ENCODE data around the gene RPS6KA5. TPM values are rescaled to one million over a fixed set of nuclear protein-coding genes. Genes with fewer than 3 reads are reported as not detected.
"Not testable (repeated sequence)": the region's sequence is repeated elsewhere in the genome, so short reads cannot be mapped to it uniquely, and the experiment has no call there.

Gene RPS6KA5
- total RNA-seq, 5 donors from 2014 or later (not counting 1 experiment from before 2014, with no cell fraction given): 28.8 to 39.8 (median 35.3) TPM

DNA sequence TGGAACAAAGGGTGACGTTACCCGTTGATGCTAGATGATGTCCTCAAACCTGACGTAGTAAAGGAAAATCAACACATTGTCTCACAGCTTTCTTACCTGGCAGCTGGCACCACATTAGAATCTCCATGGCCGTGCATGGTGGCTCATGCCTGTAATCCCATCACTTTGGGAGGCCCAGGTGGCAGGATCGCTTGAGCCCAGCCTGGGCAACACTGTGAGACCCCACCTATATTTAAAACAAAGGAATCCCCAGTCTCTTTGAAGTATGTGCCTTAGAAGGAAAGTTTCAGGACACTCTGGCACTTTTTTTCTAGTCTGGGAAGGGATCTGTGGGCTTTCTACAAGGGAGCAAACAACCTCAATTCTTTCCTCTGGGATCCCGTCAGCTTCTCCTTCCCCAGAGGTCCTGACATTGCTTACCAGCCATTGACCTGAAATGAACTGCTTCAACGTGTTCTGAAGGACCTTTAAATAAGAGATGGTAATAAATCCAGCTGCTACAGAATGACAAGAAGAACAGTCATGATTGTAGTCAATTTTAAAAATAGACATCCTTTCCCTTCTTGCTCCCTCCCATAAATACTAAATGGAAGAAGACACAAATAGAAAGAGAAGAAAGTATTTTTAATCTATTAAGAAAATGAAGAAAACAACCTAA, 210.5 kb downstream of the RPS6KA5 start:
- H3K36me3 Mint-ChIP-seq: peaks cover 20% of the 10 kb centered on the region
- Histone ChIP-seq H3K36me3 (ENCODE audit: control insufficient read depth in 2 of 2, extremely low read depth in 1 of 2, insufficient read depth in 1 of 2, low read length in 1 of 2) (no peaks in the 10 kb centered on the region), H3K27ac (ENCODE audit: low read length) (no peak overlapping the region), H3K27me3 (replicated peaks in 1 of 2; ENCODE audit: control insufficient read depth in 2 of 2, extremely low read depth in 1 of 2, insufficient read depth in 2 of 2, low read length in 1 of 2) (peaks cover 0 to 2% of the 10 kb centered on the region in 2 experiments), H3K4me3 (ENCODE audit: control insufficient read depth in 1 of 2, extremely low read depth in 1 of 2, low read length in 1 of 2) (no peak overlapping the region), H3K4me1 (ENCODE audit: control insufficient read depth in 1 of 2, extremely low read depth in 1 of 2, insufficient read depth in 2 of 2, low read length in 2 of 2) (no peaks in the 10 kb centered on the region), H3K9me3 (no peaks in the 10 kb centered on the region)
- H3K9me3 Mint-ChIP-seq: no peaks in the 10 kb centered on the region
- no peak overlapping the region for H3K27ac Mint-ChIP-seq
- DNase-seq: no peak
- no peak for ATAC-seq (replicated peaks in 1 of 4)
- ChIA-PET POLR2A (no interaction called here), CTCF (no interaction called here)
- H3K4me1 Mint-ChIP-seq: no peaks in the 10 kb centered on the region
- WGBS (ENCODE audit: insufficient coverage): 100% methylated on average over 3 of the region's 7 CpGs
- no peaks in the 10 kb centered on the region for H3K27me3 Mint-ChIP-seq
- H3K4me3 Mint-ChIP-seq: no peak overlapping the region

GRCh38 chr14:90848944-90849731, 211.3 kb downstream of the RPS6KA5 start:
- DNase-seq (no peak), ATAC-seq (replicated peaks in 1 of 4) (no peak)
- Histone ChIP-seq H3K27me3 (replicated peaks in 1 of 2; ENCODE audit: control insufficient read depth in 2 of 2, extremely low read depth in 1 of 2, insufficient read depth in 2 of 2, low read length in 1 of 2) (peaks cover 0 to 2% of the 10 kb centered on the region in 2 experiments), H3K4me3 (ENCODE audit: control insufficient read depth in 1 of 2, extremely low read depth in 1 of 2, low read length in 1 of 2) (no peak overlapping the region), H3K9me3 (no peaks in the 10 kb centered on the region), H3K36me3 (ENCODE audit: control insufficient read depth in 2 of 2, extremely low read depth in 1 of 2, insufficient read depth in 1 of 2, low read length in 1 of 2) (no peaks in the 10 kb centered on the region), H3K27ac (ENCODE audit: low read length) (no peak overlapping the region), H3K4me1 (ENCODE audit: control insufficient read depth in 1 of 2, extremely low read depth in 1 of 2, insufficient read depth in 2 of 2, low read length in 2 of 2) (no peaks in the 10 kb centered on the region)
- Mint-ChIP-seq H3K4me3 (no peak overlapping the region), H3K9me3 (no peaks in the 10 kb centered on the region), H3K27me3 (no peaks in the 10 kb centered on the region), H3K27ac (no peak overlapping the region), H3K4me1 (no peaks in the 10 kb centered on the region), H3K36me3 (peaks cover 20% of the 10 kb centered on the region)
- 93% methylated on average over 12 of the region's 17 CpGs for WGBS (ENCODE audit: insufficient coverage)
- ChIA-PET POLR2A (no interaction called here), CTCF (no interaction called here)

- Mint-ChIP-seq H3K36me3 (peaks cover 20% of the 10 kb centered on the region), H3K9me3 (no peaks in the 10 kb centered on the region), H3K4me3 (no peak overlapping the region), H3K27ac (no peak overlapping the region), H3K4me1 (peaks cover 4 to 5% (median 5%) of the 10 kb centered on the region in 3 donors), H3K27me3 (no peaks in the 10 kb centered on the region)
- ATAC-seq (replicated peaks in 1 of 4) (no peak), DNase-seq (no peak)
- ChIA-PET POLR2A (no interaction called here), CTCF (no interaction called here)
- Histone ChIP-seq H3K27ac (ENCODE audit: low read length) (no peak overlapping the region), H3K4me3 (ENCODE audit: control insufficient read depth in 1 of 2, extremely low read depth in 1 of 2, low read length in 1 of 2) (no peak overlapping the region), H3K36me3 (ENCODE audit: control insufficient read depth in 2 of 2, extremely low read depth in 1 of 2, insufficient read depth in 1 of 2, low read length in 1 of 2) (no peaks in the 10 kb centered on the region), H3K4me1 (ENCODE audit: control insufficient read depth in 1 of 2, extremely low read depth in 1 of 2, insufficient read depth in 2 of 2, low read length in 2 of 2) (no peaks in the 10 kb centered on the region), H3K27me3 (replicated peaks in 1 of 2; ENCODE audit: control insufficient read depth in 2 of 2, extremely low read depth in 1 of 2, insufficient read depth in 2 of 2, low read length in 1 of 2) (peaks cover 0 to 2% of the 10 kb centered on the region in 2 experiments), H3K9me3 (no peaks in the 10 kb centered on the region)
- WGBS (ENCODE audit: insufficient coverage): 100% methylated on average over 1 of the region's 4 CpGs
Observed at GRCh38 chr14:90846511-90846910, 213.9 kb downstream of the RPS6KA5 start.

GRCh38 chr14:90844321-90844720, 216.1 kb downstream of the RPS6KA5 start:
- ChIA-PET CTCF (no interaction called here), POLR2A (no interaction called here)
- H3K36me3 Mint-ChIP-seq: peaks cover 18% of the 10 kb centered on the region
- Histone ChIP-seq H3K4me1 (ENCODE audit: control insufficient read depth in 1 of 2, extremely low read depth in 1 of 2, insufficient read depth in 2 of 2, low read length in 2 of 2) (no peaks in the 10 kb centered on the region), H3K9me3 (no peaks in the 10 kb centered on the region), H3K4me3 (ENCODE audit: control insufficient read depth in 1 of 2, extremely low read depth in 1 of 2, low read length in 1 of 2) (no peak overlapping the region), H3K36me3 (ENCODE audit: control insufficient read depth in 2 of 2, extremely low read depth in 1 of 2, insufficient read depth in 1 of 2, low read length in 1 of 2) (no peaks in the 10 kb centered on the region), H3K27ac (ENCODE audit: low read length) (no peak overlapping the region), H3K27me3 (replicated peaks in 1 of 2; ENCODE audit: control insufficient read depth in 2 of 2, extremely low read depth in 1 of 2, insufficient read depth in 2 of 2, low read length in 1 of 2) (peaks cover 0 to 2% of the 10 kb centered on the region in 2 experiments)
- no peaks in the 10 kb centered on the region for H3K27me3 Mint-ChIP-seq
- ATAC-seq (replicated peaks in 1 of 4) (no peak), DNase-seq (no peak)
- H3K9me3 Mint-ChIP-seq: no peaks in the 10 kb centered on the region
- no peak overlapping the region for H3K27ac Mint-ChIP-seq
- H3K4me3 Mint-ChIP-seq: no peak overlapping the region
- 85% methylated on average over 2 of the region's 3 CpGs for whole genome bisulfite sequencing (ENCODE audit: insufficient coverage)
- peaks cover 4 to 5% (median 5%) of the 10 kb centered on the region in 3 donors for H3K4me1 Mint-ChIP-seq

DNA sequence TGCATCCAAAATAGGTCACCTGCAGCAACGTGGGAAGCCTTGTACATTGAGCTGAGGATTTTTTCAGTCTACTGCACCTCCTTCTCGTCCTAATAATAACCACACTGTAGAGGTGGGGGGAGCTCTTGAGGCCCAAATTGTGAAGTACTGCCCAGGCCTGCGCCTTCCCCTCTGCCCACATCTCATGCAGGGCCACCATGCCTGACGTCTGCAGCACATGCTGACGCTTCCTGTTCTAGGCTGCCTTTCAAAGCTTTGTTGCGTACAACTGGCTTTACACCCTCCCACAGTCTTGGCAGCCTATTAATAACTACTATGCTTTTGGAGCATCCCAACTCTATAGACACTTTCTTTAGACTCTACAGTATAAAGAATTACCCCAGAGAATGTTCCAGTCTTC, 217.7 kb downstream of the RPS6KA5 start:
- no peak overlapping the region for H3K4me3 Mint-ChIP-seq
- ChIA-PET POLR2A (no interaction called here), CTCF (interaction anchor here in 1 of 2 donors (0.6 kb wide), 1 partner anchor 335 kb away, joined by 3 read pairs; no protein-coding TSS in a partner anchor)
- H3K27ac Mint-ChIP-seq: no peak overlapping the region
- Histone ChIP-seq H3K27ac (ENCODE audit: low read length) (no peak overlapping the region), H3K36me3 (ENCODE audit: control insufficient read depth in 2 of 2, extremely low read depth in 1 of 2, insufficient read depth in 1 of 2, low read length in 1 of 2) (no peaks in the 10 kb centered on the region), H3K9me3 (no peaks in the 10 kb centered on the region), H3K4me1 (ENCODE audit: control insufficient read depth in 1 of 2, extremely low read depth in 1 of 2, insufficient read depth in 2 of 2, low read length in 2 of 2) (no peaks in the 10 kb centered on the region), H3K4me3 (ENCODE audit: control insufficient read depth in 1 of 2, extremely low read depth in 1 of 2, low read length in 1 of 2) (no peak overlapping the region), H3K27me3 (replicated peaks in 1 of 2; ENCODE audit: control insufficient read depth in 2 of 2, extremely low read depth in 1 of 2, insufficient read depth in 2 of 2, low read length in 1 of 2) (peaks cover 0 to 2% of the 10 kb centered on the region in 2 experiments)
- ATAC-seq (replicated peaks in 1 of 4): peak in 2 of 4 experiments; percentile 47 to 66
- 65% methylated on average over 4 of the region's 6 CpGs for WGBS (ENCODE audit: insufficient coverage)
- peaks cover 4 to 5% (median 5%) of the 10 kb centered on the region in 3 donors for H3K4me1 Mint-ChIP-seq
- peak in 2 of 35 experiments; percentile 18 to 28 for DNase-seq
- peaks cover 15% of the 10 kb centered on the region for H3K36me3 Mint-ChIP-seq
- H3K27me3 Mint-ChIP-seq: no peaks in the 10 kb centered on the region
- H3K9me3 Mint-ChIP-seq: no peaks in the 10 kb centered on the region

GRCh38 chr14:90840667-90841066, 219.8 kb downstream of the RPS6KA5 start:
- H3K4me3 ChIP-seq (ENCODE audit: control insufficient read depth in 1 of 2, extremely low read depth in 1 of 2, low read length in 1 of 2); H3K27ac ChIP-seq (ENCODE audit: low read length); H3K9me3 ChIP-seq; ATAC-seq (replicated peaks in 1 of 4); H3K9me3 Mint-ChIP-seq; H3K27me3 Mint-ChIP-seq; H3K27ac Mint-ChIP-seq; POLR2A ChIA-PET; DNase-seq; H3K4me3 Mint-ChIP-seq; H3K36me3 Mint-ChIP-seq; H3K36me3 ChIP-seq (ENCODE audit: control insufficient read depth in 2 of 2, extremely low read depth in 1 of 2, insufficient read depth in 1 of 2, low read length in 1 of 2); CTCF ChIA-PET: not testable (repeated sequence)
- 80% methylated on average over 1 of the region's 4 CpGs for WGBS (ENCODE audit: insufficient coverage)
- Histone ChIP-seq H3K27me3 (replicated peaks in 1 of 2; ENCODE audit: control insufficient read depth in 2 of 2, extremely low read depth in 1 of 2, insufficient read depth in 2 of 2, low read length in 1 of 2) (peaks cover 0 to 10% of the 10 kb centered on the region in 2 experiments), H3K4me1 (ENCODE audit: control insufficient read depth in 1 of 2, extremely low read depth in 1 of 2, insufficient read depth in 2 of 2, low read length in 2 of 2) (peaks cover 5 to 11% of the 10 kb centered on the region in 2 experiments)
- peaks cover 11 to 16% (median 16%) of the 10 kb centered on the region in 3 donors for H3K4me1 Mint-ChIP-seq
